Heart right ventricle (tissue), 16 donors: ENCODE data around the gene ELMO3. TPM values are rescaled to one million over a fixed set of nuclear protein-coding genes. Genes with fewer than 3 reads are reported as not detected.

Source experiments
- ATAC-seq, 8 donors: fragments of 200-7000 bp; cut with Tn5 transposase; one replicate each; pipeline ENCODE4 v1.9.1; 2020; ENCODE audit warnings: mild to moderate bottlenecking in 8 of 8, moderate library complexity in 8 of 8, moderate number of reproducible peaks in 1 of 8
- DNase-seq, 2 donors: peaks; one replicate each; pipeline ENCODE4 v3.0.0-alpha.2; 2020
- H3K27ac ChIP-seq, 10 donors: fragments of 200-600 bp; sonication (generic) in 2 of 10; one replicate each; pipeline versions ENCODE4 v1.5.0 to v1.8.0; 2020 to 2022; ENCODE audit warnings: mild to moderate bottlenecking in 3 of 10
- H3K27me3 ChIP-seq, 7 donors: fragments of 200-600 bp; one replicate each; pipeline ENCODE4 v1.8.0; 2021 to 2022; ENCODE audit warnings: mild to moderate bottlenecking in 2 of 7
- H3K36me3 ChIP-seq, 9 donors: fragments of 200-600 bp; sonication (generic) in 1 of 9; one replicate each; pipeline versions ENCODE4 v1.5.0 to v1.8.0; 2020 to 2022; ENCODE audit warnings: mild to moderate bottlenecking in 2 of 9
- H3K4me1 ChIP-seq, 9 donors: fragments of 200-600 bp; sonication (generic) in 1 of 9; one replicate each; pipeline versions ENCODE4 v1.5.0 to v1.8.0; 2020 to 2022; ENCODE audit warnings: mild to moderate bottlenecking in 4 of 9
- H3K4me3 ChIP-seq, 10 donors: fragments of 200-600 bp; sonication (generic) in 2 of 10; one replicate each; pipeline versions ENCODE4 v1.5.0 to v1.8.0; 2020 to 2022; ENCODE audit warnings: mild to moderate bottlenecking in 7 of 10, moderate library complexity in 2 of 10
- H3K9me3 ChIP-seq, 11 donors: fragments of 200-600 bp in 10 of 11; sonication (generic) in 2 of 11; one replicate each; pipeline versions ENCODE4 v1.5.0 to v1.8.0; 2013 to 2022; ENCODE audit warnings: mild to moderate bottlenecking in 2 of 11, control low read depth in 1 of 11, moderate library complexity in 1 of 11
- whole genome bisulfite sequencing, 2 donors: extraction: QIAGEN DNeasy Blood & Tissue Kit; methylation state at CpG; one replicate each; pipeline ENCODE4 v1.1.7; 2013; ENCODE audit warnings: inconsistent platforms in 1 of 2; 5-methylcytosine and 5-hydroxymethylcytosine counted together
- intact Hi-C, 10 donors: fragments of 100-400 bp; cut with DNase I; formaldehyde crosslinking; loops; one replicate each; pipeline versions ENCODE4 v1.11.1 to v1.14.2; 2022
- polyA plus RNA-seq, 2 donors: library from polyadenylated mRNA; stranded (reverse); fragments of 200-250 nt; gene quantifications; one replicate each; pipeline ENCODE4 v1.2.3, GENCODE V29; 2013
- total RNA-seq, 10 donors: library from RNA; stranded (reverse); fragmentation: NEBNext Ultra II Directional in 3 of 10; extraction: Animal tissue kit (Norgen Biotek cat#: 25700) in 3 of 10; gene quantifications; one replicate each; pipeline versions ENCODE4 v1.2.1 to v1.2.4, GENCODE V29; 2021 to 2023
- TF ChIP-seq, protein P1 (sequence below), 9 donors: fragments of 200-600 bp; sonication (generic) in 2 of 9; IDR thresholded peaks; one replicate each; pipeline versions ENCODE4 v1.5.0 to v1.8.0; 2021 to 2022; ENCODE audit warnings: antibody characterized with exemption in 9 of 9, mild to moderate bottlenecking in 5 of 9, moderate library complexity in 1 of 9
- donor health status: Arrhythmogenic right ventricular cardiomyopathy.
- donor health status: ischemic (EF 13 %, LVEDD 7.1; RV severe dilation, severe dysfunction).
- donor health status: healthy with polysubstance abuse.
- donor health status: DM: no; HTN: yes; CAD: no.
- donor health status: DM: no; HTN: no; CAD: no.
- donor health status: ischemic (EF 25% LVEDD 6.9; RV normal size, moderate dysfunction).
- donor health status: ischemic (EF 25% LVEDD 5.7; RV mildly dilated, moderate dysfunction).
- donor health status: healthy.
- donor health status: DM: yes; HTN: yes; CAD: no.
- donor health status: Ischemic cardiomyopathy.
- donor health status: ischemic (EF 35%, LVEDD 5.7; RV mildly dilated, moderate dysfunction).
- donor health status: nonischemic (EF 11% LVEDD 7.7; RV severe dilation, severe dysfunction).
- donor health status: DM: yes; HTN: yes; CAD: no.
- donor health status: PGD.
- donor health status: ischemic (EF 29% LVEDD 5.4; RV normal size, mild dysfunction).
- donor health status: nonischemic (EF 23%, LVEDD 6.1; RV moderate dilation, normal function).

Gene ELMO3
- total and polyA plus RNA-seq, 12 donors: 0.19 to 1.9 (median 0.46) TPM

DNA sequence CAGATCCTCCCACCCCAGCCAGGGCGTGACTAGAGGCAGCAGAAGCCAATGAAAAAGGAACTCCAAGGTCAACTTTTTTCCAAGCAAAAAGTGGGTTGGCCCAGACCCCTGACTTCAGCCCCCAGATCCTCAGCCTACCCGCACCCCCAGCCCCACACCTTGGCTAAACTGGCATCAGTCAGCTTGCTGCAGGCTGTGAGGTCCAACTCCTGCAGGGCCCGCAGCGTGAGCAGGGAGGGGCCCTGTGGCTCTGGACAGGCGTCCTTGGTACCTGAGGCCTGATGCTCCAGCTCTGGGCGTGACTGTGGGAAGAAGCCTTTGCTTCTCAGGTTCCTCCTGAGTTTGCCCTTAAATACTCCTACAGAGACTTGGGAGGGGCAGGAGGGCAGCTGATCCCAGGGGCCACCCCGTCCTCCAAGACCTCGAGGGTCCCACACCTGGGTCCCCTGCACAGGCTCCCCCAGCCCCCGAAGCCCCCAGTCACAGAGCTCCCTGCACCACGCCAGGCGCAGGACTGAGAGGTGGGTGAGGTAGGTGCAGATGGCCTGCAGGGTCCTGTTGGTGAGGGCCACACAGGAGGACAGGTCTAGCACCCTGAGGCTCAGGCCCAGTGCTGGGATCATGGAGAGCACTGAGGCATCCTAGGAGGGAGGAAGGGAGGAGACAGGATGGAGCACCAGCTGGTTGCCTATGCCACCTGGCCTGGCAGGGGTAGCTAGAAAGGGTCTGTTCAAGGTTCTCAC lies 9.4 kb downstream of the ELMO3 start:
- H3K4me1 ChIP-seq: peaks cover 0 to 7% (median 4%) of the 10 kb centered on the region in 9 donors
- TF ChIP-seq, protein P1, sequence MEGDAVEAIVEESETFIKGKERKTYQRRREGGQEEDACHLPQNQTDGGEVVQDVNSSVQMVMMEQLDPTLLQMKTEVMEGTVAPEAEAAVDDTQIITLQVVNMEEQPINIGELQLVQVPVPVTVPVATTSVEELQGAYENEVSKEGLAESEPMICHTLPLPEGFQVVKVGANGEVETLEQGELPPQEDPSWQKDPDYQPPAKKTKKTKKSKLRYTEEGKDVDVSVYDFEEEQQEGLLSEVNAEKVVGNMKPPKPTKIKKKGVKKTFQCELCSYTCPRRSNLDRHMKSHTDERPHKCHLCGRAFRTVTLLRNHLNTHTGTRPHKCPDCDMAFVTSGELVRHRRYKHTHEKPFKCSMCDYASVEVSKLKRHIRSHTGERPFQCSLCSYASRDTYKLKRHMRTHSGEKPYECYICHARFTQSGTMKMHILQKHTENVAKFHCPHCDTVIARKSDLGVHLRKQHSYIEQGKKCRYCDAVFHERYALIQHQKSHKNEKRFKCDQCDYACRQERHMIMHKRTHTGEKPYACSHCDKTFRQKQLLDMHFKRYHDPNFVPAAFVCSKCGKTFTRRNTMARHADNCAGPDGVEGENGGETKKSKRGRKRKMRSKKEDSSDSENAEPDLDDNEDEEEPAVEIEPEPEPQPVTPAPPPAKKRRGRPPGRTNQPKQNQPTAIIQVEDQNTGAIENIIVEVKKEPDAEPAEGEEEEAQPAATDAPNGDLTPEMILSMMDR (IDR thresholded peaks at IDR 0.05): no peak
- H3K4me3 ChIP-seq: no peak overlapping the region
- H3K36me3 ChIP-seq: peaks cover 0 to 42% (median 0%) of the 10 kb centered on the region in 9 donors
- H3K27me3 ChIP-seq: no peaks in the 10 kb centered on the region
- H3K27ac ChIP-seq: no peak overlapping the region
- no peaks in the 10 kb centered on the region for H3K9me3 ChIP-seq
- no peak for DNase-seq
- intact Hi-C loops: no loop called here
- 93 to 95% methylated on average over 11 of the region's 11 CpGs for WGBS, 2 donors
- ATAC-seq: no peak

DNA sequence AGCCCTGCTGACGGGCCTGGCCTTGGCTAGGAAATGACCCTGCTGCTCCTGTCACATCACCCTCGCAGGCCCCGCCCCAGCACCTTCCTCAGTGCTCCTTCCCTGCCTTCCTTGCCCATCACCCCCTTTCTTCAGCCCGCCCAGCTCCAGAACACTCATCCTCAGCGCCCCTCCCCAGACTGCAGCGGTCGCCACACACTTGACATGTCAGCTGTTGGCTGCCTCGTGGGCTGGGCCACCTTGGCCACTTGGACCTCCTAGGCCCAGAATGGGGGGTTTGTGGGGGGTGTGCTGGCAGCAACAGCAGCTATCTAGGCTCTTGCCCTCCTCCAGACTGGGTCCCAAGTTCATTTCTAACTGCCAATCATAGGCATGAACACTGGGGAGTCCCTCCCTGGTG lies 10.6 kb downstream of the ELMO3 start:
- TF ChIP-seq, protein P1 (IDR thresholded peaks at IDR 0.05): no peak
- WGBS, 2 donors: 87 to 91% methylated on average over 8 of the region's 8 CpGs
- no peak overlapping the region for H3K27ac ChIP-seq
- H3K4me1 ChIP-seq: peaks cover 0 to 13% (median 10%) of the 10 kb centered on the region in 9 donors
- no peaks in the 10 kb centered on the region for H3K27me3 ChIP-seq
- peaks cover 0 to 29% (median 0%) of the 10 kb centered on the region in 9 donors for H3K36me3 ChIP-seq
- intact Hi-C loops: no loop called here
- no peak overlapping the region for H3K4me3 ChIP-seq
- DNase-seq: no peak
- no peak for ATAC-seq
- no peaks in the 10 kb centered on the region for H3K9me3 ChIP-seq

DNA sequence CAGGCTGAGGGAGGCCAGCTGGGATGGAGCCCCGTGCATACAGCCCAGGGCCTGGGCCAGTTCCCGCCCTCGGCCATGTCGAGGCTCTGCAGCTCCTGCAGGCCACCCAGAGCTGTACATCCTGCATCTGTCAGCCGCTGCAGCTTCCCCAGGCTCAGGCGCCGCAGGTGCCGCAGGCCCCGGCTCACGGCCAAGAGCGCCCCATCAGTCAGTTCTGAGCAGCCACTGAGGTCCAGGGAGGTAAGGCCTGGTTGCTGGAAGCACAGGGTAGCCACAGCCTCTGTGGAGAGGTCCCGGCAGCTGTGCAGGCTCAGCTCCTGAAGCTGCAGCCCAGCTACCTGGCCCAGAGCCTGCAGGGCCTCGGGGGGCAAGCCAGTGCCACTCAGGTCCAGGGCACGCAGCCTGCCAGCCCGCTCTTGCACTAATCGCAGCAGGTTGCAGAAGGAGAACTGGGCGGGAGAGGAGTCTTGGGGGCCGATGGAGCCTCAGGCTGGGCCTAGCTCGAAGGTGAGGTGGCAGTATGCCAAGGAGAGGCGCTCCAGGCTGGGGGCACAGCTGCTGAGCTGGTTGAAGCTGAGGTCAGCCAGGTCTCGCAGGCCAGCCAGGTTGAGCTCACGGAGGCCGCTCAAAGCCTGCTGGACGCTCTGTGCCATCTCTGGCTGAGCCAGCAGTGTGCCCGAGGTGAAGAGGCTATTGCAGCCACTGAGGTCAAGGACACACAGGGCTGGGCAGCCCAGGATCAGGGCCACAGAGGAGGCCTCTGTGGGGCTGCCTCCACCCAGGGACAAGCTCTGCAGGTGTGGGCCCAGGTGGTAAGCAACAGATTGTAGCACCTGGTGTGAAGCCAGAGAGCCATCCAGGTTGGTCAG lies 11.4 kb downstream of the ELMO3 start:
- peaks cover 0 to 27% (median 0%) of the 10 kb centered on the region in 9 donors for H3K36me3 ChIP-seq
- ATAC-seq (peak in 1 of 8 donors; percentile 7), DNase-seq (no peak)
- no peaks in the 10 kb centered on the region for H3K27me3 ChIP-seq
- no peak overlapping the region for H3K4me3 ChIP-seq
- peaks cover 0 to 13% (median 10%) of the 10 kb centered on the region in 9 donors for H3K4me1 ChIP-seq
- WGBS, 2 donors: 89 to 93% methylated on average over 23 to 25 of the region's 25 CpGs
- H3K27ac ChIP-seq: no peak overlapping the region
- H3K9me3 ChIP-seq: no peaks in the 10 kb centered on the region
- intact Hi-C loops: no loop called here
- TF ChIP-seq, protein P1 (IDR thresholded peaks at IDR 0.05): no peak

DNA sequence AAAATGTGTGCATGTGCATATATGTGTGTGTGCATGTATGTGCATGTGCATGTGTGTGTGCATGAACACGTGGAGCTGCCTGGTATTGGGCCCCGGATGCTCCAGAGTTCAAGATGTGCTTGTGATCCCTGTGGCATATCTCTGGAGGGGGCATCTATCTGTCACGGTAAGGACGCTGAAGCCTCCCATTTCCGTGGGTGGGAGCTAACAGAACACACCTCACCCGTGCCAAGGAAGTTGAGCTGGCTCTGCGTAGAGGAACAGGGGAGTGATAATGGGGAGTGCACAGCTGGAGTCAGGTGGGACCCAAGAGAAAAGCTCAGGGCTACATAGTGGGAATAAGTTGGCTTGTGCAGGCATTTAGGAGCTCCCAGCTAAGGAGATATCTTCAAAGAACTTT lies 12.7 kb downstream of the ELMO3 start:
- TF ChIP-seq, protein P1 (IDR thresholded peaks at IDR 0.05): no peak
- Histone ChIP-seq H3K9me3 (no peaks in the 10 kb centered on the region), H3K4me3 (no peak overlapping the region), H3K4me1 (peaks cover 7 to 26% (median 21%) of the 10 kb centered on the region in 9 donors), H3K36me3 (peaks cover 0 to 23% (median 0%) of the 10 kb centered on the region in 9 donors), H3K27me3 (no peaks in the 10 kb centered on the region), H3K27ac (no peak overlapping the region)
- DNase-seq (no peak), ATAC-seq (no peak)
- intact Hi-C loops: no loop called here
- WGBS, 2 donors: 78 to 80% methylated on average over 7 of the region's 7 CpGs
